HG02642 (cell line): ENCODE data around the gene HOXC4.

Experiments
- ATAC-seq: cut with Tn5 transposase; IDR thresholded peaks from one replicate; pipeline ENCODE4 v1.9.1; 2021; ENCODE audit warnings: mild to moderate bottlenecking; ENCODE audit not compliant: unreplicated experiment, poor library complexity

The HOXC4 gene

DNA sequence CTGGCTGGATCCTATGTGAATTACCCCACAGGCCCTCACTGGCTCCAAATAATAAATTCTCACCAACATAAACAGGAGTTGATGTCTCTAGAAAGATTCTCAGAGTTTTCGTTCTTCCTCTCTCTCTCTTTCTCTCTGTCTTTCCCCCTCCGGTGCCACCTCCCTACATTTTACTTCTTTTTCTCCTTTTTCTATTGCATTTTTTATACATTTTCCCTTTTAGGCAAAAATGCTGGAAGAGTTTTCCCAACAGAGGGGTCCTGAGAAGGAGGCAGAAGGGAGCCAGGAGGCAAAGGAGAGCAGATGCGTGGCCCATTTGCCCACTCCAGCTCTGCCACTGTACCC is 26.2 kb upstream of the HOXC4 start:
- no peak for ATAC-seq

DNA sequence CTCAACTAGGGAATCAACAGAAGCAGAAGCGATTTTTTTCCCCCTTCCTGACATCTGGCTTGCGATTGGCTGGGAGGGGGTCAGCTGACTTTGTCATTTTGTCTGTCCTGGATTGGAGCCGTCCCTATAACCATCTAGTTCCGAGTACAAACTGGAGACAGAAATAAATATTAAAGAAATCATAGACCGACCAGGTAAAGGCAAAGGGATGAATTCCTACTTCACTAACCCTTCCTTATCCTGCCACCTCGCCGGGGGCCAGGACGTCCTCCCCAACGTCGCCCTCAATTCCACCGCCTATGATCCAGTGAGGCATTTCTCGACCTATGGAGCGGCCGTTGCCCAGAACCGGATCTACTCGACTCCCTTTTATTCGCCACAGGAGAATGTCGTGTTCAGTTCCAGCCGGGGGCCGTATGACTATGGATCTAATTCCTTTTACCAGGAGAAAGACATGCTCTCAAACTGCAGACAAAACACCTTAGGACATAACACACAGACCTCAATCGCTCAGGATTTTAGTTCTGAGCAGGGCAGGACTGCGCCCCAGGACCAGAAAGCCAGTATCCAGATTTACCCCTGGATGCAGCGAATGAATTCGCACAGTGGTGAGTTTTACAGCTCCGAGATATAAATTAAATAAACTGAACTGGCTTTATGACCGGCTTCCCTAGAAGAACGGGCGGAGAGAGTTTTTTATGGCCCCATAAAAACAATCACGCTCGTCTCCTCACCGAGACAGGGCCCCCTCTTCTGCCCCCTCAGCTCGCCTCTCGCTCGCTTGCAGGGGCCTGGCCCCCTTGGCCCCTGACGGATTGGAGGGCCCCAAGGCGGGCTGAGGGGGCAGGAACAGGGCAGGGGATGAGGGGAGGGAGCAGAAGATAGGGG is 25.1 kb upstream of the HOXC4 start, which contains the start of gene HOXC6:
TSS of gene HOXC6 (plus strand) at position 127 of the 888 bp plus-strand sequence. CDS start at position 209, 82 bp downstream.
- no peak for ATAC-seq

DNA sequence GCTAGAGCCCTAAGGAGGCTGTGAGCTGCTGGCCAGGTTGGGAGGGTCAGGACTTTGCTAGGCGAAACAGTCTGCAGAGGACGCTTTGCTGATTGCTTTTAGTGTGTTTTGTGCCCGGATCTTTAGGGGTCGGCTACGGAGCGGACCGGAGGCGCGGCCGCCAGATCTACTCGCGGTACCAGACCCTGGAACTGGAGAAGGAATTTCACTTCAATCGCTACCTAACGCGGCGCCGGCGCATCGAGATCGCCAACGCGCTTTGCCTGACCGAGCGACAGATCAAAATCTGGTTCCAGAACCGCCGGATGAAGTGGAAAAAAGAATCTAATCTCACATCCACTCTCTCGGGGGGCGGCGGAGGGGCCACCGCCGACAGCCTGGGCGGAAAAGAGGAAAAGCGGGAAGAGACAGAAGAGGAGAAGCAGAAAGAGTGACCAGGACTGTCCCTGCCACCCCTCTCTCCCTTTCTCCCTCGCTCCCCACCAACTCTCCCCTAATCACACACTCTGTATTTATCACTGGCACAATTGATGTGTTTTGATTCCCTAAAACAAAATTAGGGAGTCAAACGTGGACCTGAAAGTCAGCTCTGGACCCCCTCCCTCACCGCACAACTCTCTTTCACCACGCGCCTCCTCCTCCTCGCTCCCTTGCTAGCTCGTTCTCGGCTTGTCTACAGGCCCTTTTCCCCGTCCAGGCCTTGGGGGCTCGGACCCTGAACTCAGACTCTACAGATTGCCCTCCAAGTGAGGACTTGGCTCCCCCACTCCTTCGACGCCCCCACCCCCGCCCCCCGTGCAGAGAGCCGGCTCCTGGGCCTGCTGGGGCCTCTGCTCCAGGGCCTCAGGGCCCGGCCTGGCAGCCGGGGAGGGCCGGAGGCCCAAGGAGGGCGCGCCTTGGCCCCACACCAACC is 23.9 kb upstream of the HOXC4 start:
- no peak for ATAC-seq

DNA sequence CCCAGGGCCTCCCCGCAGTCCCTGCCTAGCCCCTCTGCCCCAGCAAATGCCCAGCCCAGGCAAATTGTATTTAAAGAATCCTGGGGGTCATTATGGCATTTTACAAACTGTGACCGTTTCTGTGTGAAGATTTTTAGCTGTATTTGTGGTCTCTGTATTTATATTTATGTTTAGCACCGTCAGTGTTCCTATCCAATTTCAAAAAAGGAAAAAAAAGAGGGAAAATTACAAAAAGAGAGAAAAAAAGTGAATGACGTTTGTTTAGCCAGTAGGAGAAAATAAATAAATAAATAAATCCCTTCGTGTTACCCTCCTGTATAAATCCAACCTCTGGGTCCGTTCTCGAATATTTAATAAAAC is 23.2 kb upstream of the HOXC4 start:
- ATAC-seq: no peak

DNA sequence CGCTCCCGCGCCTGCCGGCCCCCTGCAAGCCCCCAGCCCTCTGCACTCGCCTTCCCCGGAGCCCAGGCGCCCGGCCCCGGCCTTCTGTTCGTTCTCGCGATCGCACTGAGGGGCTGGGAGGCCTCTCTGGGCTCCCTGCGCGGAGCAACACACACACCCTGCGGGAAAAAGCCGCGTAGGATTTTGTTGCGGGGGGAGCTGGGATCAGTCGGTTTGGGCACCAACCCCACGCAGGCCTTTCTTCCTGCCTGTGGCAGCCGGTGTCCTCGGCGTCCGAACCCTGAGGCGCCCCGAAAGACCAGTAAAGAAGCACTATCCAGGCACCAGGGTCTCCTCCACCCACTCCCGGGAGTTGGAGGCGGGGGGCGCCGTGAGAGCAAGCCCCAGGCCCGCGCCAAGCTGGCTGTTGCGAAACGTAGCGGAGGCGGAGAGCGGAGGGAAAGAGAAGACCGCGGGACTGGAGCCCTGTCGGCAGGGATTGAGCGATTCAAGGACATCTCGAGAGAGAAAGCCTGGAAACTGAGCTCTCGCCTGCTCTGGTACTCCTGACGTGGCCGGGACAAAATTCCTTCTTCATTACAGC is 22.7 kb upstream of the HOXC4 start:
- ATAC-seq: no peak

DNA sequence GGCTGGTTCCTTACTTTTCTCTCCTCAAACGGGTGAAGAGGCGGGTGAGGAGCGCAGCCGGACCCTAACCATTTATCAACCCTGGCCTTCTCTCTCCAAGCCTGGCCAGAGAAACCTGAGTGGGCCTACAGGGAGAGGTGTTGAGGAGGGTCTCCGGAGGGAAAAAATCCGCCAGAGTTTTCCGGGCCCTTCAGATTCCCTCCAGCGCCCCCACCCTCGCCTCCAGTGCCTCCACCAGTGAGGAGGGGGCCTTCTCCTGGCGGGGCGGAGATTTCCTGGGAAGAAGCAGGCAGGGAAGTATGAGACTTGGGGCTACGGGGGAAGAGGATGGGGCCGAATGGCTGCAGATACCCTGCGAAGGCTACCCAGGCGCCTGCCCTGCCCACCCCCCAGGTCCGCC is 22.2 kb upstream of the HOXC4 start:
- no peak for ATAC-seq

DNA sequence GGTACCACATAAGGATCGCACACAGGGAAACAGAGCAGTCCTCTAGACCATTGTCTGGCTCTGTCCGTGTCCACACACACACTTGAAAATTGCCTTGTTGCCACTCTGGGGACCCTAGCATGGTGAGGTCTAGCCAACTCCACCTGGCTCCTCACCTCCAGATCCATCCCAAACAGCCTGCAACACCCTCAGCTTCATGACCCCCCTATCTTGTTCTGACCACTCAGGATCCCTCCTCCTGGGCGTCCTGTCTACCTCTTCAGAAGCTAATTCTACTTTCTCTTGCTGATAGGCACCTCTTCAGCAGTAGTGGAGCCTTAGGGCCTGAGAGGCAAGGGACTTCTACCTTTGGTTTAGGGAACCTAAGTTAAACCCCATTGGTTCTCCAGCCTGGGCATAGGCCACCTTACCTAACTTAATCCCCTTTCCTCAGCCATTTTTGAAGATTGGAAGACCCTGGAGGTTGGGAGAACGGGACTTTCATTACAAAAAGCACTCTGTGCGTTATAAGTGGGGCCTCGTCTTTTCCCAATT is 21.5 kb upstream of the HOXC4 start:
- no peak for ATAC-seq

DNA sequence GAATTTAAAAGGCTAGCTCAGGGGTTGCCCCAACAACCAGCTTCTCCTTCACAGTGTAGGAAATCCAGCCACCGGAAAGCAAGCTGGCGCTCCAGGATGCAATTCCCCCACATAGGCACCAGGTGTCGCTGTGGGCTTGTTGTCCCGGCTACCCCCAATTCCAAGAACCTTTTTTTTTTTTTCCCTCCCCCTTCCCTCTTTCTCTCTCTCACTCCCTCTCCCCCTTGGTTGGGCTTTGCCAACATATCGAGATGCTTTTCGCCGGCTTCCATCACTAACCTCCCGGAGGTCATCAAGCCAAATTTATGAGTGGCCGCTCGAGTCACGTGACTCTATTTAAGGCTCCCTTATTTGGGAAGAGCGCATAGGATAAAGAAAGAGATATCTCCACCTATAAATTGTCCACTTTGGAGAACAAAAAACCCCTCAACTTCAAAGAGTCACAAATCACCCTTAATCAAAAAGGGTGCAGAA is 21.0 kb upstream of the HOXC4 start, which contains the start of gene HOXC5:
TSS of gene HOXC5 (plus strand) at position 424 of the 474 bp plus-strand sequence. CDS start 73 bp downstream, outside the sequence.
- no peak for ATAC-seq

DNA sequence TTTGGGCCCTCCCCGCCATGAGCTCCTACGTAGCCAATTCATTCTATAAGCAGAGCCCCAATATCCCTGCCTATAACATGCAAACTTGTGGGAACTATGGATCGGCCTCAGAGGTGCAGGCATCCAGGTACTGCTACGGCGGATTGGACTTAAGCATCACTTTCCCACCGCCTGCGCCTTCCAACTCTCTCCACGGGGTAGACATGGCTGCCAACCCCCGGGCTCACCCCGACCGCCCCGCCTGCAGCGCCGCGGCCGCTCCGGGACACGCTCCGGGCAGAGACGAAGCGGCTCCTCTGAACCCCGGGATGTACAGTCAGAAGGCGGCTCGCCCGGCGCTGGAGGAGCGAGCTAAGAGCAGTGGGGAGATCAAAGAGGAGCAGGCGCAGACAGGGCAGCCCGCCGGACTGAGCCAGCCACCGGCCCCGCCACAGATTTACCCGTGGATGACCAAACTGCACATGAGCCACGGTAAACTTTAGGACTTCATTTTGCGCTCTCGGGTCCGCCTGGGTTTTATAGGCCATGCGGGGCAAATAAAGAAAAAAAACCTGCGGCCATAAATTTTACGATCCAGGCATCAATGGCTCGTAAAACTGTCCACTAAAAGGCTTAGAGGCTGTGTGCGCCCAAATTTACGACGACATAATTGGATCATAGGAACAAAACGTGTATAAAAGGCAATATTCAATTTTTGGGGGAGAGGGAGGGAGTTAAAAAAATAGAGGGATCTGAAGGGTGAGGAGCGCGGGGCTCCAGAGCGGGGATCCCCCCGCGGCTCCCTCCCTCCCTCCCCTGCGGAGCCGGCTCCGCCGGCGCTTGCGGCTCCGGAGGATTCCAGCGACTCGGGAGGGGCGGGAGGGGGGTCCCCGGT is 20.3 kb upstream of the HOXC4 start:
- no peak for ATAC-seq

DNA sequence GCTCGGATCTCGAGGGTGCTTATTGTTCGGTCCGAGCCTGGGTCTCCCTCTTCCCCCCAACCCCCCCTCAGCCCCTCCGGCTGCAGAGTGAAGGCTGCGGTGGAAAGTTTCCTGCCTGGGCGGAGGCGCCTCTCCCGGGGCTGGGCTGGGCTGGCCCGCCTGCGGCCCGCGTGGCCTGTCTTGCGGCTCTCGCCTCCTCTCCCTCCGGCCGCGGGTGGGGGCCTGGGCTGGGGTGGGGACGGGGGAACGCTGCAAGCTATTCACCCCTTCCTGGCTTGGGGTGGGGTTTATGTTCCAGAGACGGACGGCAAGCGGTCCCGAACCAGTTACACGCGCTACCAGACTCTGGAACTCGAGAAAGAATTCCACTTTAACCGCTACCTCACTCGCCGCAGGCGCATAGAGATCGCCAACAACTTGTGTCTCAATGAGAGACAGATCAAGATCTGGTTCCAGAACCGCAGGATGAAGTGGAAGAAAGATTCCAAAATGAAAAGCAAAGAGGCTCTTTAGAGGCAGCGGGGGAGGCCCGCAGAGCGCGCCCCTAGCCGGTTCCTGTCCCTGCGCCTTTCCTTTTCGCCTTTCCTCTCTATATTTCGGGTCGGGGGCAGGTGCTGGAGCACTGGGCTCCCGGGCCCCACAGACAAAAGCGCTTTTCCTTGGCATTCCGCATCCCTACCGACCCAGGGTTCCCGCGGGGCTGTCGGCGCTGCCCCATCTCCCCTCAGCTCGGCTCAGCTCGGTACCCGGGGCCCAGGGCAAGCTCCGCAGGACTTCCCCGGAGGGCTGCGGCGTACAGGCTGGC is 19.5 kb upstream of the HOXC4 start:
- ATAC-seq: no peak

DNA sequence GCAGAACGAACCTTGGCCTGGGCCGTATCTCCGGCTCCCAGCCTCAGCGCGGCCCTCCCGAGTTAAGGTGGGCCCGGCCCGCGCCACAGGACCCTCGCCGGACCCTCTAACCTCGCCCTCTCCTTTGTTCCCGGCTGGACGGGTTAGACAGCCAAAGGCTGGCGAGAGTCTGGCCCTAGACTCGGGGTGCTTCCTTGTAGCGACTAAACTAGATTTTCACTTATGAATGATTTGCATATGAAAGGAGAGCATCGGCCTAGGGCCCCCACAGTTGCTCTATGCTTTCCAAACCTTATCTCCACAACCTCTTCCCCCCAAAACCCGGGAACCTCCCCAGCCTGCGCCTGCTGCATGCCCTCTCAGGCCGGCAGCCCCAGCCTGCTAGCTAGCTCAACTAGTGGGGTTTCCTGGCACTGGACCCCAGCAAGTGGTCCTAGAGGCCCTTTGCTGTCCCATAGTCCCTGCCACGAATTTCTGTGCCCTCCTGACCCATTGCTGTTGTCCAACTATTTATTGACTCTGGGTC is 18.8 kb upstream of the HOXC4 start:
- ATAC-seq: no peak

DNA sequence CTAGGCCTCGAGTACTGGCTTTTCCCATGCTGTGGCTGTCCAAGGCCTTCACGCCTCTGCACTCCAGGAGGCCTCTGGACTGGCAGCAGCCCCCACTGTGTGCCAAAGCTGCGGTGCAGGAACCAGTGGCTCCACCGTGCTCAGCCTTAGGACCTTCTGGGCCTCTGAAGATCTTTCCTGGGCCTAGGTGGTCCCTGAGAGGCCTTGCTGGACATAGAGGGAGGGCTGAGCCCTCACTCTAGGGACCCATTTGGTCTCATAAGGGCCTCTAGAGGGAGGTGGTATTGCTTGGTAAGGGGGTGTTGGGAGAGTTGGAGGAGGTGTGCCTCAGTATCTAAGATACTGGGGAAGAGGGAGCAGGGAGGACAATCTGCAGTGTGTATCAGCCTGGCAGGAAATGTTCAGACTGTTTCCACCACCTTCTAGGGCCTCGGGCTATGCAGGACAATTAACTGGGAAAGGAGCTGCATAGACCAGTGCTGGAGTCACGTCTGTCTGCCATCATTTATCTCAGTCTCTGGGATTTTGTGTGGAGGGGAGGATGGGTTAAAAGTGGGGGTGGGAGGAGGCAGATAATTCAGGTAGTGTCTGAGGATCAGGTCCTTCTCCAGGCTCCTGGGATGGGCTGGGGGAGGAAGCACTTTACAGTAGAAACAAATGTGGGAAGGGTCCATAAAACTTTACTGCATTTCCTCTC is 17.9 kb upstream of the HOXC4 start:
- no peak for ATAC-seq

DNA sequence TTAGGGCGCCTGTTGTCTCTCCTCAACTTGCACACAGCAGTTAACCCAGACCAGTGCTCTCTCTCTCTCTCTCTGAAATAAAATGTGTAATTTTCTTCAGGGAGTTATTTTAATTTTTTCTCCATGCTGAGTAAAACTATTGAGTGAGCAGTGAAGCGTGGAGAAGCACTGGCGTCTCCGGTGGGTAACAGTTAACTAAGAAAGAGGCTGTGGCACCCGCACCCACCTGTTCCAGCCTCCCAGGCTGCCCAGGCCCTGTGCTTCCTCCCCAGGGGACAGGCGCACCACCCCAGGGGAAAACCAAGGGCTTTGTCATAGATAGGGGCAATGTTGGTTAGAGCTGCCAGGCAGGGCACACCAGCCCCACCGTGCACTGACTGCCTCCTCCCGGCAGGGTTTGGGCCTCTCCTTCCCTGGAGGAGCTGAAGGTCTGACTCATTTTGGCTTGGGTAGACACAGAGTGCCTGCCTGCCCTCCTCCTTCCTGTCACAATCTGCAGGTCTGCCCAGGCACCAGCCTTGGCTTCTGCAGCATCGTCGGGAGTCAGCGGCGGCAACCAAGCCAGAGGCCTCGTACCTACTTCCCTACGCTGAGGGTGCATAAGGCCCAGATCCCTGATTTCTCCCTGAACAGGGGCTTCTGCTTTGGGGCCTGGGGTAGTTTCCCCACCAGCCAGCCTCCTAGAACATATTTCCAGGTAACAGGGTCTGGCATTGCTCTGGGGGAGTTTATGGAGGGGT is 16.8 kb upstream of the HOXC4 start:
- no peak for ATAC-seq

DNA sequence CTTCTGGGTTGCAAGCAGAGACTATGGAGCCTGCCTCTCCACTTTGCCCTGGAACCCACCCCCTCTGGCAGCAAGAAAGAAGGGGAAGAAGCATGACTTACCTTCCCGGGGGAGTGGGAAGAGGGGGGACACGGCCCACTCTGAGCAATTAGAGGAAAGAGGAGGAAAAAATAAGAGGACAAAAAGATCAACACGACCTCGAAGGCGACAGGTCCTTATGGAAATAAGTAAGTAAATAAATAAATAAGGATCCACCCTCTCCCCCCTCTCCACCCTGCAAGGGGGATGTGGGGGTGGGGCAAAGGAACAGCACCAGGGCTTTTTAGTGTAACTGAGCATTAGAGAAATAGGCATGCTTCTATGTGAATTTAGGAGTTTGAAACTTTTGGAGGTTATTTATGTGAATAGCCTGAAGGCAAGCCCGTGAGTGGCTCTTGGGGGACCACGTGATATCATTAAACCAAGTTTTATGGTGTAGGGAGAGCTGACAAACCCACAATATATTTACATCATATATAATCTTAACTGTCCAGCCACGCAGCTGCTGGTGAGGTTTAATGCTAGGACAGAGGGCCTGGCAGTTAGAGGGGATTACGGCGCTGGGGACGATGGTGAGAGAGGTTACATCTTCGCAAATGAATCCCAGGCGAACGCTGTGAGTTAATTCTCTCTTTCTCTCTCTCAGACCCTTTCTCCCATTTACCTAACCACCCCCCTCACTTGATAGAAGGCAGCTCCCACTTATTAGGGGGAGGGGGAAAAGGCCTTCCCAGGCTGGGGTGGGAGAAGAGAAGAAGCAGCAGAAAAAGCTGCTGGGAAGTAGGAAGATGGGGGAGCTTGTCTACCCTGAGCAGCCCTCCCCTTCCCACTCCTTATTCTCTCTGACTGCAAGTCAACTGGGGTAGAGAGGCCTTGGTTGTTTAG is 16.0 kb upstream of the HOXC4 start:
- no peak for ATAC-seq

DNA sequence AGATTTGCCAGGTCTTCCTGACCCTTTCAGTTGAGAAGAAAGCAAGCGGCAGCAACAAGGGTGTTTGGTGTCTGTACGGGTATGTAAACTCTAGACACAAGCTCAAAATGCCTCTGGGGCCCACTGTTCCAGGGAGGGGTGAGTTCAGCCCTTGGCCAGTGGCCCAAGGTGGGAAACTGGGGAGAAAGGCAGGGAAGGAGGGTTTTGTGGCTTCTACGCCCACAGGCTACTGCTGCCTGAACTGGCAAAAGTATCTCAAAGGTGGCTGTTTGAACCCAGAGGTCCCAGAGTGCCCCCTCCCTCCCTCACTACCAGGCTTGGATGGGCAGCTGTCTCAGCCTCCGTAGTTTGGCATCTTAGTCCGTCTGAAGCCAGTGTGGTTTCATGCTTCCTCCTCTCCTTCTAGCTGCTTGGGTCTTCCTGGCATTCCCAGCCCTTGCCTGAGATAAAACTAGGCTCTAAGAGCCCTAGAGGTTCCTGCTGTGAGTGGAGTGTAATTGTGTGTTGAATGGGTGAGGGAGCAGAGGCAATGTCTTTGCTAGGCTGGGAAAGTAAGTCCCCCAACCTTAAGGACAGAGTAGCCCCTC is 15.3 kb upstream of the HOXC4 start:
- no peak for ATAC-seq

DNA sequence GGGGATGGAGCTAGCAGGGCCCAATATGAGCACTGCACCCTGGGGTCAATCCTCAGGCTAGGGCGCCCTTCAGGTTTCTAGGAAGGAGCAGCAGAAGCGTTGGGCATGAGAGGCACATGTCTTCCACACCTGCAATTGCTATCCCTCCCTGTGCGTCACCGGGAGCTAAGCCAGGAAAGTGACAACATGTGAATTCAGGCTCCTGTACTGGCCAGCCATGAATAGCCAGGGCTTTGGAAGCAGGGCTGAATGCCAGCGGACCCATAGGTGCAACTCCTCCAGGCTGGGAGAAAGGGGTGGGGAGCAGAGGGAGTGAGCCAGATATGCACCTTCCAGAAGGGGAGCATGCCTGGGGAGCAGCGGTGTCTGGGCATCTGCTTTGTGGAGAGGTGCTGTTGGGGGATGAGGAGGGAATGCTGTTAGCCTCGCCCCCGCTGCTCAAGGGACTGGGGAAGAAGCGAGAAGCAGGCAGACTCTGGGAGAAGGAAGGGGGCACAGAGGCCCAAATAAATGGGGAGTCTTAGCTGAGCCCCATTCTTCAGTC is 14.7 kb upstream of the HOXC4 start:
- no peak for ATAC-seq
